K562 (cell line): ENCODE measurements around the gene TXNRD2. TPM values are rescaled to one million over a fixed set of nuclear protein-coding genes. Genes with fewer than 3 reads are reported as not detected.

Experiments used
- ATAC-seq: fragments of 200-7000 bp; cut with Tn5 transposase; 3 replicates; pipeline ENCODE4 v1.9.1; 2020; ENCODE audit warnings: moderate library complexity
- BruUV-seq: library from RNA; stranded (reverse); fragments of 400-500 nt; replicated peaks from 2 replicates; lab custom pipeline; 2021; lab: Mats Ljungman, UMichigan
- CTCF ChIA-PET: fragments of 300-600 bp; formaldehyde crosslinking; extraction: SDS; loops from one replicate; lab custom pipeline; 2021; ENCODE audit warnings: low intra/inter-chr PET ratio; lab: Yijun Ruan, JAX
- POLR2A ChIA-PET: fragments of 300-600, 350-650 bp; sonication (Branson Sonifier 250); formaldehyde crosslinking; extraction: SDS; loops from one replicate; lab custom pipeline; 2021; ENCODE audit warnings: antibody characterized with exemption, inconsistent platforms; lab: Yijun Ruan, JAX
- DNase-seq, 4 experiments: peaks; one replicate each; pipeline versions ENCODE4 v3.0.0 to v3.0.0-alpha.2; 2011 to 2018; ENCODE audit warnings: low spot score in 3 of 4, mixed read lengths in 3 of 4; ENCODE audit errors: extremely low read depth in 1 of 4
- FAIRE-seq: peaks from 2 replicates; lab custom pipeline; 2011; peaks lifted over from hg19 to GRCh38; lab: Jason Lieb, UNC
- H2AFZ ChIP-seq: 2 replicates; pipeline ENCODE4 v1.6.0; 2011; ENCODE audit warnings: low read depth, low read length, control low read depth, inconsistent platforms
- H3K27ac ChIP-seq: fragments of 200-600 bp; 3 replicates; pipeline ENCODE4 v1.8.0; 2011; ENCODE audit warnings: low read depth, mild to moderate bottlenecking, control low read depth, inconsistent platforms, low read length, moderate library complexity, mixed read lengths; ENCODE audit errors: extremely low read depth
- H3K27me3 ChIP-seq, 2 experiments: fragments of 300-600 bp in 1 of 2; 2 replicates in 1 of 2; 3 replicates in 1 of 2; pipeline versions ENCODE4 v1.6.0 to v1.8.0; 2011; ENCODE audit warnings: inconsistent platforms in 2 of 2, low read length in 2 of 2, mild to moderate bottlenecking in 1 of 2, mixed read lengths in 1 of 2, moderate library complexity in 1 of 2; ENCODE audit not compliant: control insufficient read depth in 2 of 2, insufficient read depth in 2 of 2
- H3K36me3 ChIP-seq: fragments of 300-600 bp; 3 replicates; pipeline ENCODE4 v1.8.0; 2011; ENCODE audit warnings: mild to moderate bottlenecking, low read length, inconsistent platforms; ENCODE audit not compliant: control insufficient read depth, insufficient read depth
- H3K4me1 ChIP-seq, 2 experiments: fragments of 200-600 bp in 1 of 2; replicated peaks in 1 of 2; 2 replicates in 1 of 2; 3 replicates in 1 of 2; pipeline versions ENCODE4 v1.5.1 to v1.8.0; 2011; ENCODE audit warnings: inconsistent platforms in 2 of 2, low read length in 2 of 2, mild to moderate bottlenecking in 1 of 2, mixed read lengths in 1 of 2, moderate library complexity in 1 of 2; ENCODE audit not compliant: control insufficient read depth in 2 of 2, insufficient read depth in 2 of 2
- H3K4me2 ChIP-seq: 2 replicates; pipeline ENCODE4 v1.6.1; 2011; ENCODE audit warnings: low read length, control low read depth, inconsistent platforms, mixed read lengths; ENCODE audit not compliant: insufficient read depth
- H3K4me3 ChIP-seq: fragments of 200-600 bp; sonication (generic), shearing (Covaris generic); 2 replicates; pipeline ENCODE4 v1.5.1; 2016; ENCODE audit warnings: control low read depth, inconsistent platforms
- H3K79me2 ChIP-seq: fragments of 200-600 bp; 3 replicates; pipeline ENCODE4 v1.8.0; 2011; ENCODE audit warnings: low read length, inconsistent platforms; ENCODE audit not compliant: control insufficient read depth, insufficient read depth
- H3K9ac ChIP-seq, 2 experiments: 2 replicates each; pipeline versions ENCODE4 v1.6.0 to v1.6.1; 2011; ENCODE audit warnings: low read depth in 2 of 2, low read length in 2 of 2, control low read depth in 1 of 2, inconsistent platforms in 1 of 2, mild to moderate bottlenecking in 1 of 2, mixed read lengths in 1 of 2; ENCODE audit not compliant: insufficient read depth in 1 of 2
- H3K9me1 ChIP-seq: one replicate; pipeline ENCODE4 v1.6.0; 2011; ENCODE audit warnings: inconsistent platforms, mild to moderate bottlenecking, low read length, moderate library complexity; ENCODE audit not compliant: control insufficient read depth, insufficient read depth
- H3K9me3 ChIP-seq: replicated peaks from 2 replicates; pipeline ENCODE4 v1.5.1; 2011; ENCODE audit warnings: low read depth, low read length, inconsistent platforms; ENCODE audit not compliant: control insufficient read depth, insufficient read depth
- H4K20me1 ChIP-seq: replicated peaks from 2 replicates; pipeline ENCODE4 v1.6.1; 2011; ENCODE audit warnings: low read length, inconsistent platforms, mixed read lengths; ENCODE audit not compliant: control insufficient read depth, insufficient read depth
- ATF4 ChIP-seq: fragments of 450-650 bp; formaldehyde crosslinking; IDR thresholded peaks from 2 replicates; pipeline ENCODE4 v1.4.0; 2022; ENCODE audit warnings: mild to moderate bottlenecking, moderate library complexity
- CCAR2 ChIP-seq: fragments of 200-400 bp; formaldehyde crosslinking; IDR thresholded peaks from 2 replicates; pipeline ENCODE4 v1.6.1; 2017; ENCODE audit warnings: mild to moderate bottlenecking, low read depth, low read length
- HDGF ChIP-seq: fragments of 450-650 bp; IDR thresholded peaks from 2 replicates; pipeline ENCODE4 v1.6.1; 2016
- KDM2B ChIP-seq: fragments of 250-450 bp; sonication (Bioruptor Pico); IDR thresholded peaks from 2 replicates; pipeline ENCODE4 v1.8.0; 2021; ENCODE audit warnings: mild to moderate bottlenecking, moderate library complexity
- POLR2AphosphoS5 ChIP-seq: IDR thresholded peaks from 2 replicates; pipeline ENCODE4 v1.6.1; 2011; ENCODE audit warnings: mild to moderate bottlenecking, low read depth, low read length, moderate library complexity; ENCODE audit not compliant: control insufficient read depth, insufficient read depth
- TAL1 ChIP-seq: fragments of 450-650 bp; IDR thresholded peaks from 2 replicates; pipeline ENCODE4 v1.6.1; 2016; ENCODE audit warnings: mild to moderate bottlenecking
- TRIM24 ChIP-seq, 2 experiments: fragments of 450-650 bp; IDR thresholded peaks; 2 replicates each; pipeline ENCODE4 v1.6.1; 2016
- ZNF41 ChIP-seq: fragments of 250-450 bp; sonication (Bioruptor Pico); conservative IDR thresholded peaks from 2 replicates; pipeline ENCODE4 v1.4.0; 2020; ENCODE audit warnings: mild to moderate bottlenecking
- ZNF436 ChIP-seq: fragments of 250-450, 450-650 bp; sonication (Bioruptor Pico); formaldehyde crosslinking; IDR thresholded peaks from 2 replicates; pipeline ENCODE4 v1.7.0; 2020; ENCODE audit warnings: mild to moderate bottlenecking
- WGBS: fragments of 100-300 bp; shearing (Covaris generic); methylation state at CpG from one replicate; pipeline ENCODE4 v1.1.6; 2016; ENCODE audit warnings: low coverage, mixed read lengths; ENCODE audit not compliant: insufficient coverage; ENCODE audit errors: missing lambda C conversion rate; 5-methylcytosine and 5-hydroxymethylcytosine counted together
- in situ Hi-C: fragments of 300-500 bp; cut with MboI; formaldehyde crosslinking; loops from 4 replicates; pipeline ENCODE4 v1.15.0; 2018; ENCODE audit warnings: inconsistent platforms, mixed read lengths
- intact Hi-C: fragments of 100-400 bp; cut with micrococcal nuclease; formaldehyde crosslinking; loops from 2 replicates; pipeline ENCODE4 v1.14.2; 2022
- polyA plus RNA-seq, 8 experiments: library from polyadenylated mRNA; depleted of rRNA in 4 of 8; stranded (reverse) in 5 of 8; unstranded in 3 of 8; fragments of >200 nt; fragmentation: Nextera tagmentation in 2 of 8; fragmentation: Illumina TruSeq in 1 of 8; extraction: Ambion mirVana in 2 of 8; extraction: Trizol in 1 of 8; gene quantifications; 2 replicates each; pipeline versions ENCODE4 v1.2.1 to v1.2.3, GENCODE V29; 2011 to 2014; ENCODE audit warnings: inconsistent platforms in 1 of 8, missing spikeins in 1 of 8
- total RNA-seq, 7 experiments: library from RNA; depleted of rRNA in 6 of 7; stranded (reverse); fragments of >200 nt in 6 of 7; fragmentation: Illumina TruSeq in 2 of 7; extraction: Trizol in 2 of 7; gene quantifications; 2 replicates each; pipeline versions ENCODE4 v1.2.1 to v1.2.3, GENCODE V29; 2011 to 2021; ENCODE audit warnings: low replicate concordance in 1 of 7
- TF ChIP-seq, protein P1 (sequence below): sonication (generic); formaldehyde crosslinking; IDR thresholded peaks from 2 replicates; pipeline ENCODE4 v1.8.0; 2022; ENCODE audit warnings: missing genetic modification reagents, mild to moderate bottlenecking, moderate library complexity, borderline replicate concordance
- TF ChIP-seq, protein P2 (sequence below): sonication (generic); formaldehyde crosslinking; IDR thresholded peaks from 2 replicates; pipeline ENCODE4 v1.8.0; 2022; ENCODE audit warnings: mild to moderate bottlenecking, missing genetic modification reagents
- TF ChIP-seq, protein P3 (sequence below): fragments of 250-450 bp; sonication (Bioruptor Pico); IDR thresholded peaks from 2 replicates; pipeline ENCODE4 v1.4.0; 2020

The TXNRD2 gene
- total and polyA plus RNA-seq, 9 of the 15 experiments (the other 6 are each of a cell fraction or from before 2014, with no cell fraction given) = 3.3 to 80.2 (median 49.4) TPM

DNA sequence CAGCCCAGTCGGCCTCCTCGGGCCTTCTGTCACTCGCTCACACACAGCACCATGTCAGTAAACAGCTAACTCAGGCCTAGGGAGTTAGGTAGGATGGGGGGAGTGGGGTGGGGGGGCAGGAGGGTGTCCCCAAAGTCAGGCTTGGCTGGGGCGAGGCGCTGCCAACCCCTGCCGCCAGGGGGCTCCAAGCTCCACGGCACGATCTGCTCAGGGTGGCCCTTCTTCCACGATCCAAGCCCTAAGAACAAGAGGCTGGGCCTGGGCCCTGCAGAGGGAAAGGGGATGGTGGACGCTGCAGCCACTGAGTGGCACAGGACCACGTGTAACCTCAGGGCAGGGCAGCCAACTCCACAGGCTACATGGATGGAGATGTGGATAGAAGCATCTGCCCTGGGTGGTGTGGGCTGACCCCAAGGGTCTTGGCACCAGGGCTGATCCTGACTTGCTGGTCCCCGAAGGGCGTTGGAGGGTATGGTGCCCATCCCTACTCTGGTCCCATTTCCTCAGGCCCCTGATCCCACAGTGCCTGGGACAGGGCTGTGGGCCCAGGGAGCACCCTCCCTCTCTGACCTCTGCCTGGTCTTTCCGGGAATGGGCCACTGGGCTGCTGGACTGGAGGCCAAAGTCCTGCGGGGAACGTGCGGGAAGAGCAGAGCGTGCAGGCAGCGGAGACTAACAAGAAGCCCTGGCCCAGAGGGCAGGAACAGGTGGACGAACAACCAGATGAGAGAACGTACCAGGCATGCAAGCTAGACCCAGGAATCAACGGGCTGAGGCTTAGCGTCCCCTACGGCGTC, 29.1 kb upstream of the TXNRD2 start:
- in situ Hi-C loops = loop anchor here (5.0 kb wide), 3 partner anchors 42 to 157 kb away; no protein-coding TSS in a partner anchor
- Histone ChIP-seq H4K20me1 (peaks cover 55% of the 10 kb centered on the region), H3K9me1 (peaks cover 17% of the 10 kb centered on the region), H3K4me3 (no peak overlapping the region), H3K27me3 (no peaks in the 10 kb centered on the region), H3K27ac (no peak overlapping the region), H3K9ac (peak overlapping the region in 1 of 2 experiments; percentile 59; a peak in 2 of 4 replicates), H3K4me1 (peaks cover 18 to 79% of the 10 kb centered on the region in 2 experiments), H3K79me2 (no peaks in the 10 kb centered on the region), H3K36me3 (peaks cover 69% of the 10 kb centered on the region; the same call in 2 of the 3 replicates), H2AFZ (no peak overlapping the region), H3K4me2 (no peak overlapping the region), H3K9me3 (no peaks in the 10 kb centered on the region)
- FAIRE-seq = peak; percentile 89
- peak; percentile 96 to 99 (median 98) for DNase-seq
- intact Hi-C loops = loop anchor here (1.0 to 10.0 kb wide), 6 partner anchors 43 to 324 kb away; no protein-coding TSS in a partner anchor
- 51% methylated on average over 24 of the region's 25 CpGs for WGBS
- ChIA-PET POLR2A (interaction anchor here (0.6 to 13.7 kb wide), 27 partner anchors 9 to 798 kb away, joined by 3 to 115 read pairs (median 4); partner anchors contain the start of genes RANBP1, TANGO2 and TRMT2A), CTCF (interaction anchor here (0.5 to 4.2 kb wide), 15 partner anchors 42 to 346 kb away, joined by 3 to 109 read pairs (median 5); partner anchors contain the start of genes ARVCF and ZDHHC8)
- BruUV-seq = no TSS peak
- peak; percentile 78 for ATAC-seq
- TF ChIP-seq HDGF (peak; percentile 99), ZNF41 (CRISPR knock-in tag) (0 out of 2 replicates have a peak, but pooled peaks have one; percentile 65), KDM2B (CRISPR knock-in tag) (0 out of 2 replicates have a peak, but pooled peaks have one; percentile 56), ATF4 (CRISPR knock-in tag) (peak; percentile 72; the same call in 1 of the 2 replicates), TAL1 (peak; percentile 2; the same call in 1 of the 2 replicates), ZNF436 (0 out of 2 replicates have a peak, but pooled peaks have one; percentile 6), POLR2AphosphoS5 (peak; percentile 59), TRIM24 (IDR thresholded peaks at IDR 0.05) (no peak), CCAR2 (no peak)
- TF ChIP-seq, protein P1, sequence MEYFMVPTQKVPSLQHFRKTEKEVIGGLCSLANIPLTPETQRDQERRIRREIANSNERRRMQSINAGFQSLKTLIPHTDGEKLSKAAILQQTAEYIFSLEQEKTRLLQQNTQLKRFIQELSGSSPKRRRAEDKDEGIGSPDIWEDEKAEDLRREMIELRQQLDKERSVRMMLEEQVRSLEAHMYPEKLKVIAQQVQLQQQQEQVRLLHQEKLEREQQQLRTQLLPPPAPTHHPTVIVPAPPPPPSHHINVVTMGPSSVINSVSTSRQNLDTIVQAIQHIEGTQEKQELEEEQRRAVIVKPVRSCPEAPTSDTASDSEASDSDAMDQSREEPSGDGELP (CRISPR knock-in tag) = no peak
- TF ChIP-seq, protein P2, sequence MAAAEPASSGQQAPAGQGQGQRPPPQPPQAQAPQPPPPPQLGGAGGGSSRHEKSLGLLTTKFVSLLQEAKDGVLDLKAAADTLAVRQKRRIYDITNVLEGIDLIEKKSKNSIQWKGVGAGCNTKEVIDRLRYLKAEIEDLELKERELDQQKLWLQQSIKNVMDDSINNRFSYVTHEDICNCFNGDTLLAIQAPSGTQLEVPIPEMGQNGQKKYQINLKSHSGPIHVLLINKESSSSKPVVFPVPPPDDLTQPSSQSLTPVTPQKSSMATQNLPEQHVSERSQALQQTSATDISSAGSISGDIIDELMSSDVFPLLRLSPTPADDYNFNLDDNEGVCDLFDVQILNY = no peak
- TF ChIP-seq, protein P3, sequence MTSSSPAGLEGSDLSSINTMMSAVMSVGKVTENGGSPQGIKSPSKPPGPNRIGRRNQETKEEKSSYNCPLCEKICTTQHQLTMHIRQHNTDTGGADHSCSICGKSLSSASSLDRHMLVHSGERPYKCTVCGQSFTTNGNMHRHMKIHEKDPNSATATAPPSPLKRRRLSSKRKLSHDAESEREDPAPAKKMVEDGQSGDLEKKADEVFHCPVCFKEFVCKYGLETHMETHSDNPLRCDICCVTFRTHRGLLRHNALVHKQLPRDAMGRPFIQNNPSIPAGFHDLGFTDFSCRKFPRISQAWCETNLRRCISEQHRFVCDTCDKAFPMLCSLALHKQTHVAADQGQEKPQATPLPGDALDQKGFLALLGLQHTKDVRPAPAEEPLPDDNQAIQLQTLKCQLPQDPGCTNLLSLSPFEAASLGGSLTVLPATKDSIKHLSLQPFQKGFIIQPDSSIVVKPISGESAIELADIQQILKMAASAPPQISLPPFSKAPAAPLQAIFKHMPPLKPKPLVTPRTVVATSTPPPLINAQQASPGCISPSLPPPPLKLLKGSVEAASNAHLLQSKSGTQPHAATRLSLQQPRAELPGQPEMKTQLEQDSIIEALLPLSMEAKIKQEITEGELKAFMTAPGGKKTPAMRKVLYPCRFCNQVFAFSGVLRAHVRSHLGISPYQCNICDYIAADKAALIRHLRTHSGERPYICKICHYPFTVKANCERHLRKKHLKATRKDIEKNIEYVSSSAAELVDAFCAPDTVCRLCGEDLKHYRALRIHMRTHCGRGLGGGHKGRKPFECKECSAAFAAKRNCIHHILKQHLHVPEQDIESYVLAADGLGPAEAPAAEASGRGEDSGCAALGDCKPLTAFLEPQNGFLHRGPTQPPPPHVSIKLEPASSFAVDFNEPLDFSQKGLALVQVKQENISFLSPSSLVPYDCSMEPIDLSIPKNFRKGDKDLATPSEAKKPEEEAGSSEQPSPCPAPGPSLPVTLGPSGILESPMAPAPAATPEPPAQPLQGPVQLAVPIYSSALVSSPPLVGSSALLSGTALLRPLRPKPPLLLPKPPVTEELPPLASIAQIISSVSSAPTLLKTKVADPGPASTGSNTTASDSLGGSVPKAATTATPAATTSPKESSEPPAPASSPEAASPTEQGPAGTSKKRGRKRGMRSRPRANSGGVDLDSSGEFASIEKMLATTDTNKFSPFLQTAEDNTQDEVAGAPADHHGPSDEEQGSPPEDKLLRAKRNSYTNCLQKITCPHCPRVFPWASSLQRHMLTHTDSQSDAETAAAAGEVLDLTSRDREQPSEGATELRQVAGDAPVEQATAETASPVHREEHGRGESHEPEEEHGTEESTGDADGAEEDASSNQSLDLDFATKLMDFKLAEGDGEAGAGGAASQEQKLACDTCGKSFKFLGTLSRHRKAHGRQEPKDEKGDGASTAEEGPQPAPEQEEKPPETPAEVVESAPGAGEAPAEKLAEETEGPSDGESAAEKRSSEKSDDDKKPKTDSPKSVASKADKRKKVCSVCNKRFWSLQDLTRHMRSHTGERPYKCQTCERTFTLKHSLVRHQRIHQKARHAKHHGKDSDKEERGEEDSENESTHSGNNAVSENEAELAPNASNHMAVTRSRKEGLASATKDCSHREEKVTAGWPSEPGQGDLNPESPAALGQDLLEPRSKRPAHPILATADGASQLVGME (CRISPR knock-in tag) = peak; percentile 90
